Measurements from ENCODE around the gene MGLL. TPM values are rescaled to one million over a fixed set of nuclear protein-coding genes. Genes with fewer than 3 reads are reported as not detected.

MGLL gene
- total RNA-seq, 2 experiments from 2014 or later = 19.2 to 21.6 TPM

GRCh38 chr3:127764841-127765362, 57.4 kb downstream of the MGLL start:
- Histone ChIP-seq H4K20me1 (ENCODE audit: insufficient read depth, low read length) (no peaks in the 10 kb centered on the region), H3K9me3 (ENCODE audit: low read length) (no peaks in the 10 kb centered on the region), H3K9me2 (ENCODE audit: insufficient read depth, low read length) (no peaks in the 10 kb centered on the region), H3K79me2 (ENCODE audit: insufficient read depth, low read depth, low read length) (no peaks in the 10 kb centered on the region), H3K4me2 (ENCODE audit: low read length) (no peak overlapping the region), H3K27ac (ENCODE audit: low read depth, low read length, poor library complexity, severe bottlenecking) (no peak overlapping the region), H3K36me3 (ENCODE audit: insufficient read depth, low read length) (no peaks in the 10 kb centered on the region), H2AFZ (ENCODE audit: low read length) (no peak overlapping the region), H3K4me1 (ENCODE audit: insufficient read depth, low read length, poor library complexity, severe bottlenecking) (peaks cover 15% of the 10 kb centered on the region), H3K4me3 (ENCODE audit: low read depth, low read length, poor library complexity, severe bottlenecking) (no peak overlapping the region)
- BruUV-seq (replicated peaks) = no TSS peak
- ChIA-PET POLR2A (interaction anchor here (0.7 to 1.3 kb wide), 3 partner anchors 11 to 71 kb away, joined by 3 to 5 read pairs (median 3); no protein-coding TSS in a partner anchor), CTCF (ENCODE audit: unreplicated experiment) (no interaction called here)
- intact Hi-C loops (cut with micrococcal nuclease; ENCODE audit: unreplicated experiment) = no loop called here
- DNase-seq (ENCODE audit: low spot score) = no peak
- no peak for TF ChIP-seq CTCF (conservative IDR thresholded peaks at IDR 0.05; ENCODE audit: low read length)
- no peak for TF ChIP-seq EZH2phosphoT487 (IDR thresholded peaks at IDR 0.05; ENCODE audit: borderline replicate concordance, low read depth, low read length)

GRCh38 chr3:127764301-127764700, 58.0 kb downstream of the MGLL start:
- H4K20me1 ChIP-seq (ENCODE audit: insufficient read depth, low read length) = no peaks in the 10 kb centered on the region
- peaks cover 15% of the 10 kb centered on the region for H3K4me1 ChIP-seq (ENCODE audit: insufficient read depth, low read length, poor library complexity, severe bottlenecking)
- H3K4me3 ChIP-seq (ENCODE audit: low read depth, low read length, poor library complexity, severe bottlenecking) = no peak overlapping the region
- no peaks in the 10 kb centered on the region for H3K79me2 ChIP-seq (ENCODE audit: insufficient read depth, low read depth, low read length)
- intact Hi-C loops (cut with micrococcal nuclease; ENCODE audit: unreplicated experiment) = no loop called here
- H3K27ac ChIP-seq (ENCODE audit: low read depth, low read length, poor library complexity, severe bottlenecking) = no peak overlapping the region
- ChIA-PET CTCF (ENCODE audit: unreplicated experiment) (no interaction called here), POLR2A (interaction anchor here (1.3 kb wide), 1 partner anchor 72 kb away, joined by 3 read pairs; no protein-coding TSS in a partner anchor)
- H2AFZ ChIP-seq (ENCODE audit: low read length) = no peak overlapping the region
- H3K36me3 ChIP-seq (ENCODE audit: insufficient read depth, low read length) = no peaks in the 10 kb centered on the region
- H3K9me3 ChIP-seq (ENCODE audit: low read length) = no peaks in the 10 kb centered on the region
- no TSS peak for BruUV-seq (replicated peaks)
- DNase-seq (ENCODE audit: low spot score) = no peak
- no peak for TF ChIP-seq EZH2phosphoT487 (IDR thresholded peaks at IDR 0.05; ENCODE audit: borderline replicate concordance, low read depth, low read length)
- TF ChIP-seq CTCF (conservative IDR thresholded peaks at IDR 0.05; ENCODE audit: low read length) = no peak
- H3K4me2 ChIP-seq (ENCODE audit: low read length) = no peak overlapping the region
- no peaks in the 10 kb centered on the region for H3K9me2 ChIP-seq (ENCODE audit: insufficient read depth, low read length)

- Histone ChIP-seq H4K20me1 (ENCODE audit: insufficient read depth, low read length) (no peaks in the 10 kb centered on the region), H3K9me3 (ENCODE audit: low read length) (no peaks in the 10 kb centered on the region), H3K79me2 (ENCODE audit: insufficient read depth, low read depth, low read length) (no peaks in the 10 kb centered on the region), H3K4me1 (ENCODE audit: insufficient read depth, low read length, poor library complexity, severe bottlenecking) (peaks cover 15% of the 10 kb centered on the region), H3K27ac (ENCODE audit: low read depth, low read length, poor library complexity, severe bottlenecking) (no peak overlapping the region), H3K36me3 (ENCODE audit: insufficient read depth, low read length) (no peaks in the 10 kb centered on the region), H3K4me2 (ENCODE audit: low read length) (no peak overlapping the region), H3K4me3 (ENCODE audit: low read depth, low read length, poor library complexity, severe bottlenecking) (no peak overlapping the region), H2AFZ (ENCODE audit: low read length) (no peak overlapping the region), H3K9me2 (ENCODE audit: insufficient read depth, low read length) (no peaks in the 10 kb centered on the region)
- ChIA-PET CTCF (ENCODE audit: unreplicated experiment) (no interaction called here), POLR2A (interaction anchor here (1.3 kb wide), 1 partner anchor 72 kb away, joined by 3 read pairs; no protein-coding TSS in a partner anchor)
- DNase-seq (ENCODE audit: low spot score) = no peak
- intact Hi-C loops (cut with micrococcal nuclease; ENCODE audit: unreplicated experiment) = no loop called here
- BruUV-seq (replicated peaks) = no TSS peak
- no peak for TF ChIP-seq CTCF (conservative IDR thresholded peaks at IDR 0.05; ENCODE audit: low read length)
- TF ChIP-seq EZH2phosphoT487 (IDR thresholded peaks at IDR 0.05; ENCODE audit: borderline replicate concordance, low read depth, low read length) = no peak
Measured at GRCh38 chr3:127763816-127764215, 58.5 kb downstream of the MGLL start.

All from OCI-LY7 (cell line).